Astrocyte of the hippocampus (primary cell): ENCODE data around the gene ADCY1.
"Not testable (repeated sequence)": the region's sequence is repeated elsewhere in the genome, so short reads cannot be mapped to it uniquely, and the experiment has no call there.

Source experiments
- DNase-seq: peaks from one replicate; pipeline ENCODE4 v3.0.0; 2011; ENCODE audit warnings: low read depth, low spot score

The ADCY1 gene

DNA sequence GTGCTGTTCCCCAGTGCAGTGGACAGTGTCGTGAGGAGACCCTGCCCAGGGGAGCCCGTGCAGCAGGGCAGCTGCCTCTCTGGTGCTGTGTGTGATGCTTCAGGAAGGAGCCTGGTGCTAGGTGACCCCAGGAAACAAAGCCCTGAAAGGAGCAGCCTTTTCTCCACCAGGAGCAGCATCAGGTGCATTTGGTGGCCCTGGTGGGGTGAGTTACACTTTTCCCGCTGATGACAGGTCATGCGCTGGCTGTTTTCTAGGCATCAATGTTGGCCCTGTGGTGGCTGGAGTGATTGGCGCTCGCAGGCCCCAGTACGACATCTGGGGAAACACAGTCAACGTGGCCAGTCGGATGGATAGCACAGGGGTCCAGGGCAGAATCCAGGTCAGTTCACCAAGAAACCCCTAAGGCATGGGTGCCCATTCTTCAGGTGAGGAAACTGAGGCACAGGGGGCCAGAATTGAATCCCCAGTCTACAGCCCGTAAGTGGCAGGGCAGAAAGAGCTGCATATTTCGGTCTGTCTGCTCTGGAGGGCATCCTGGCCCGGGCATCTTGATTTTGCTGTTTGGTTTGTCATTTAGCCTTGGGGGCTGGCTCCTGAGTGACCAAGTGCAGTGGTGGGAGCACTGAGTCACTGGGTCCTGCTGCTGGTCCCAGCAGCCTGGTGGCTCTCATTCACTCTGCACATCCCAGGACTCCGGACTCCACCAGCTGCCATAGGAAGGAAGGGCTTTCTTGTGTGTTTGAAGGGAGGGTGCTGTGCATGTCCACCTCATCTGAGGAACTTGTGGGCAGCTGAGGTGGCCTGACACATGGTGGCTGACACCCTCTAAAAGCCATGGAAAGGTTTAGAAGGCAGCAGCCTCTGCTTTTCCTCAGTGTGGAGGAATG lies 136.3 kb downstream of the ADCY1 start:
- no peak for DNase-seq

DNA sequence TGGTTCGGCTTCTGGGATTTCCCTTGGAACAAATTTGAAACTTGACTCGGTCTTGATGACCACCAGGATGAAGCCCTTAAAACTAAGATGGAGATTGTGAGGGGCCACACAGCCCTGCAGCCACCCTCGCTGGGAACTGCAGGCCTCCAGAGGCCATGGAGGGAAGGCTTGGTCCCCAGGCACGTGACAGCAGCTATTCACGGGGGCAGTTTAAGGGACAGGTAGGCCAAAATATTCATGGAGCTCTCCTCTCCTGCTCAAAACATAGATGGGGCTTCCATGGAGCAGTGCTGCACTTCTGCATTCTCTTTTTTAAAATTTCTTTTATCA lies 137.0 kb downstream of the ADCY1 start:
- DNase-seq: no peak

DNA sequence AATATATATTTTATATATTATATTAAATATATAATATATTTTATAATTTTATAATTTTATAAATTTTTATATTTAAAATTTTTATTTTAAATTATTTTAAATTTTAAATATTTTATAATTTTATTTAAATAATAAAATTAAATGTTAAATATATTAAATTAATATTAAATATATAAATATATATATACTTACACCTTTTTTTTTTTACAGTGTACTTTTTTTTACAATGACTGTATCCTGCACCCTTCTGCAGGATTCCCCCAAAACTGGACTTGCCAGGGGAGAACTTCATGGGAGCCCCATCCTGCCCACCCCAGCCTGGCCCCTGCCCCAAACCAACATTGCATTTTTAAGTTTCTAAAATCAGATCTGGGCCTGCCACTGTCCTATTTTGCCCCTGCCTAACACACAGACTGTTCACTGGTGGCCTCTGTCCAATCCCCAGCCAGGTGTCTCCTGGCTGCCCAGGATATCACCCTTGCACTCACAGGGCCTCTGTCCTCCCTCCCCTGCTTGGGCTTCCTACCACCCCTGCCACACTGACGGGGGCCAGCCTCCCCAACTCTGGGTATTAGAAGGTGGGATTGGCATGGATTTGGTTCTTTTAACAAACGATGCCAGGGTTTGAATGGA lies 138.0 kb downstream of the ADCY1 start:
- DNase-seq: no peak

DNA sequence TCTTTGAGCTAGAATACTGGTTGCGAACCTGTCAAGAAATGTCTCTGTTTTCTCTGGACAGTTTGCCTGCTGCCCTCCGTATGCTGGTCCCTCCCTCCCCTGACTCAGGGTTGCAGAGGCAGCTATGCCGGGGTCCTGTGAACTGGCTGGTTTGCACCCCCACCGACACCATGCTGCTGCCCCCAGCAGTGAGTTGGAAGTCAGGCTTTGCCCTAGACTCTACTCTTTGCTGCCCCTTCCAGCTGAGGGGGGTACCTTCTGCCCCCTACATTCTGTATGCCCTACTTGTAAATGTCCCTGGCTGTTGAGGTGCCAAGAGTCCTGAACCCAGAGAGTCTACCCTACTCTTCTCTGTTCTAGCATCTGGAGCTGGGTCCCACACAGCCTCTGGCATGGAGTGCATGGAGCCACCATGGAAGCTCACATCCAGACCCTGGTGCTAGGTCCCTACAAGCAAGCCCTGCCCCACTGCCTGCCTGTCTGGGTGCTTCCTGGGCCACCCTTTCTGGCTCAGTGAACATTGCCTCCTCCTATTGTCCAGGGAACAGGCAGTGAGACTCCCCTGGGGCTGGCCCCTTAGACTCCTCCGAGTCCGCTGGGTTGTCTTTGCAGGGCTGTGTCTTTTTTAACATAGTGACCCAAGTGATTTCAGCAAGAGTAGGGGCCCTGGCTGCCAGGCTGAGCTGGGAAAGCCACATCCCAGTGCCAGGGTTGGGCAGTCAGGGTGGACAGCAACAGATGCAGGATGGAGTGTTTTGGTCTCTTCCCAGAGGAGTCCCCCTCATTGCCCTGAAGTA lies 138.9 kb downstream of the ADCY1 start:
- no peak for DNase-seq

DNA sequence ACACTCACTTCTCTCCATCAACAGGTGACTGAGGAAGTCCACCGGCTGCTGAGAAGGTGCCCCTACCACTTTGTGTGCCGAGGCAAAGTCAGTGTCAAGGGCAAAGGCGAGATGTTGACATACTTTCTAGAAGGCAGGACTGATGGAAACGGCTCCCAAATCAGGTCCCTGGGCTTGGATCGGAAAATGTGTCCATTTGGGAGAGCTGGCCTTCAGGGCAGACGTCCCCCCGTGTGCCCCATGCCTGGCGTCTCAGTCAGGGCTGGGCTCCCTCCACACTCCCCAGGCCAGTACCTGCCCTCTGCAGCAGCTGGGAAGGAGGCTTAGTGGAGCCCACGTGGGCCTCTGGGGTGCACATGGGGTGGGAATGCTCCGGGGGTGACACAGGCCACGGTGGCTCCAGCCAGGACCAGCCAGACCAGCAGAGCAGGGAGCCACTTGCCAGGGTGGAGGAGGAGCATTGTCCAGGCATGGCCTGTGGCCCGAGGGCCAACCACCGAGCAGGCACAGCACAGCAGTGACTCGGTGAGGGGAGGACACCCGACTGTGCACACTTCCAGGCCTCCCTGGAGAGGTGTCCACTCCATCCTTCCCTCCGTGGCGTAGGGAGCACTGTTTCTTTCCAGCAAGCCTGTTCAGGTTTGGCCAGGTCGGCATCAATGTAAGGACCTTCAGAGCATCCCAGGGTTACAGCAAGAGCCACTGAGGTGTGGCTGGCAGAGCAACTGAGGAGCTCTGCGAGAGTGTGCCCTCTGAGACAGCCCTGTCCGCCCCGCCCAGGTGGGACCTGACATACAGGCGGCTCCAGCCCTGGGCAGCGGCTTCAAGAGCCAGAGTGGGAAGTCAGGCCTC lies 139.7 kb downstream of the ADCY1 start:
- no peak for DNase-seq

DNA sequence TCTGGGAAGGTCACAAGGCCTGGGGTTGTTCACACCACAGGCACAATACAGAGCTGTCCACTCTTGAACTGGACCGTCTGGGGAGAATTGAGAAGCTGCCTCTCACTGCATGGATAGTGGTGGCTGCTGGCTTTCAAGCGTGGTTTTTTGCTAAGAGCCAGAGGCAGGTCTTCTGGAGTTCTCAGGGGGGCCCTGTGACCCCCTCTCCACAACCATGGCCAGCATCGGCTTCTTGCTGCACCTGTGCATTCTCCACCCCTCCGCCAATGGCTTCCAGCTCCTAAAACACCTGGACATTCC lies 140.3 kb downstream of the ADCY1 start:
- DNase-seq: no peak

DNA sequence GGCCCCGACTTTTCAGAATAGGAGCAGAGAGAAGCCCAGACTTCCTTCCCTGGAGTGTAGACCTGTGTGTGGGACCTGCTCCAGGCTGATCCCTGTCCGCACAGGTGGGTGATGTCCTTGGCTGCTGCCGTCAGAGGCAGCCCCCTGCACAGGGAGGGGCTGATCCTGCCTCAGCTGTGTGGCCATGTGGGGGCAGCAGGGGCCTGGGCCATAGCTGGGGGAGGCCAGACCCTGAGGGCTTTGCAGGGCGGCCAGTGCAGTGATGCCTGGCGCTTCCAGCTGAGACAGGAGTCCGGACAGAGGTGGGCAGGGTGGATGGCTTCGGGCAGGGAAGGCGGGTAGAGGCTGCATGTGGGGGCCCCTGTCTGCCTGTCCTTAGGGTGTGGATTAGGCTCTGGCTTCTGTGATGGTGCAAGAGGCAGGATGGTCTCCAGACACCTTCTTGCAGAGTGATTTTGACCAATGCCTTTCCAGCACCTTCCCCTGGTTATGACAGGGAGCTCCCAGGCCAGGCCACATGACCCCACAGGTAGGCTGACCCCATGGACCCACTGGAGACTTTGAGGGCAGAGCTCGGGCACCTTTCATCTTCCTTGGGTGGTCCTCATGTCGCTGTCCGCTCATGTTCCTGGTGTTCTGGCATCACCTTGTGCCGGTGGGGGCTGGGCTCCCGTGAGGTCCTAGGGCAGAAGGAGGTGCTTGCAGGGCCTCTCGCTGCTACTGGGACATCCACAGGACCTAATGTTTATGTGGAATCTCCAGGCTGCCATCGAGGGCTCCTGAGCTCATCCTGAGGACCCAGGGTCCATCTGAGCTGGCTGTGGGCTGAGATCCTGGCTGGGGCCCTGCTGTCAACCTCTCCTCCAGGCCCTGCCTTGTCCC lies 141.5 kb downstream of the ADCY1 start:
- DNase-seq: no peak

DNA sequence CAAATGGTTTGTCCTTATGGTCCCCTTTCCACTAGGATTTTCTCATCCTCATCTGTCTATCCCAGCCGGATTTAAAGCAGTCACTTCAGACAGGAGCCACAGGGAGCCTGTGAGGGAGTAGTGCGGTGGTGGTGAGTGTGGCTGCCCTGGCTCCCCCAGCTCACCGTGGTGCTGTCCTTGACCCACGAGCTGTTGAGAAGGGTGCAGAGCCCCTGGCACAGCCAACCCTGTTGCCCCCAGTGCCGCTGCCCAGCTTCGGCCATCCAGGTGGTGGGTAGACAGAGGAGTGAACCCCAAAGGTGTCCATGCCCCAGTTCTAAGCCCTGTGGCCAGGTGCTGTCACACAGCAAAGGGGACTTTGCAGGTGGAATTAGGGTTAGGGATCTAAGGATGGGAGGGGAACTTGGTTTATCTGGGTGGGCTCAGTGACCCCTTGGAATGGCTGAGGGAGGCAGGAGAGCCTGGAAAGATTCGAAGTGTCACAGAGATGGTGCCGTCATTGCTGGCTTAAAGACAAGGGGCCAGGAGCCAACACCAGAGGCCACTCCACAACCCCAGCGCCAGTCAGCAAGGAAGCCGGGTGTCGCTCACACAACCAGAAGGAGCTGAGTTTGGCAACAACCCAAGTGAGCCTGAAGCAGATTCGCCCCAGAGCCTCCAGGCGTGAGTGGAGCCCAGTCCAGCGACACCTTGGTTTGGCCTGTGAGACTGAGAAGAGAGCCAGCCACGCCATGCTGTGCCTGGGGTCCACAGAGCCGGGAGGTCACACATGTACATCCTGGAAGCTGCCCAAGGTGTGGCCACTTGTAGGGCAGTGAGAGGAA lies 142.4 kb downstream of the ADCY1 start:
- DNase-seq: no peak

DNA sequence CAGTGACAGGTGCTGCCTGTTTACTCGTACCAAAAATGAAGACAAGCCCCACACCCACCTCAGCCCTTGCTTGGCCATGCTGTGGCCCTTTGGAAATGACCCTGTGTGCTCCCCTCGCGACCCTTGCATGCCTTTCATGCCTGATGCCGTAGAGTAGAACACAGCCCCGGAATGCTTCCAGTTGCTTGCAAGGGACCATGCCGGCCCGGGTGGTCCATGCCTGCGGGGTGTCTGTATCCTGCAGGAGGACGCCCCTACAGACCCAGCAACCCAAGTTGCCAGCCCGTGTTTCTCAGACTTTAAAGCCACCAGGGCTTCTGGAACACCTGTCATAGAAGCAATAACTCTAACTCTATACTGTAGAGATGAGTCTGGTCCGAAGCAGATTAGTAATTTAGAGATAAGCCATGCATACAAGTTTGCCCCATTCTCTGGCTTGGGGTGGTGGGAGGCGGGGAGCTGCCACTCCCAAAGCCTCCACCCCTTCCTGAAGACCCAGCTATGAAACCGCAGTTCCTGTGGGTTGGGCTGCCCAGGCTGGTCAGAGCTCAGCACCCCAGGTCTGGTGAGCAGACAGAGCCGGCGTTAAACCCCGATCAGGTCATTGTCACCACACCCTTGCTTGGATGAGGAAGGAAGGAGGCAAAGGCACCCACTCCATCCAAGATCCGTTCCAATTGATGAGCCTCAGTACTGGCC lies 143.5 kb downstream of the ADCY1 start:
- no peak for DNase-seq

DNA sequence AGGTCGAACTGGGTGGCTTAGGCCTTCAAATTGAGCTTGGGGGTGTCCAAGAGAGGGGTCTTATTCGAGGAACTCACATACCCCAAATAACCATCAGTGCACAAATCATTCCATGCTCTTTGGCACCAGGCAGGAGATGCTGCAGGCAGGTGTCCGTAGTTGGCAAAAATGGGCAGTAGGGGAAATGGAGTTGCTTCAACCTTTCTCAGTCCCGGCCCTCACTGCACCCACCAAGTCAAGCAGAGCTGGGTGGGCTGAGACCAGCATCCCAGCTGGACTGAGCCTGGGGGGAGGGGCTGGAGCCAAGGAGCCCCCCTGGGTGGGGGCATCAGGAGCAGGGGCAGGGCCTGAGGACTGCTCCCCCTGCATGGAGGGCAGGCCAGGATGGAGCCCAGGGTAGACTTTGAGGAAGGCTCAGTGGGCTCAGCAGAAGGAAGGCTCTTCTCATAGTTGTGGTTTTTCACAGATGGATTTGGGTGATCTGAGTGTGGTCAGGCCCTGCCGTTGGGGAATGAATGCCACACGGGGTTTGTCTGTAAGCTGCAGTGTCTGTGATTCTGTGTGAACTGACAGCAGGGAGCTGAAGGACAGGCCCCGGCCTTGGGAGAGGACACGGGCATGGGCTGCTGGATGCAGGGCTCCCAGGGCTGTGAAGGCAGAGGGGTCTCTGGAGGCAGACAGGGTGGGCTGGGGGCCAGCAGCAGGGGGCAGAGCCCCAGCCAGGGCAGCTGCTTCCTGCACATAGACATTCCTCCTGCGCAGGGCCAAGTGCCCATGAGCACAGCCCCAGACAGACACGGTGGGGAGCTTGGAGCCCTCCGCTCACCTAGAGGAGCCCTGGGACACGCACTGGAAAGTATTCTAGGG lies 144.5 kb downstream of the ADCY1 start:
- peak; percentile 34 for DNase-seq

DNA sequence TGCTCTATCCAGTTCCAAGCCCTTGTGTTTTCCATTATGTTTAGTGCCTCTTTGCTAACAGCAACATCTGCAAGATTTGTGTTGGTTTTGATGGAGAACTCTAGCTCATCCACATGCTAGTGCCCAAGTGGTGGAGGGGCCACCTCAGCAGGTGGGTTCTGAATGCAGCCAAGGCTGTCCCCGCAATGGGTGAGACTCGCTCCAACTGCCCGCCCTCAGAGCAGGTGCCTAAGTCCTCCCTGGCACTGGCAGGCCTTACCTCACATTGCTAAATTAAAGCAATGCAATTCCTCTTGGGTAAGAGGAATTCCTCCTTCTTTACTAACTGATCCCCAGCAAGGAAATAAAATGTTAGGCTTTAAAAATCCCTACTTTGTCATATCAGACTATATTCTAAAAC lies 146.8 kb downstream of the ADCY1 start:
- no peak for DNase-seq

DNA sequence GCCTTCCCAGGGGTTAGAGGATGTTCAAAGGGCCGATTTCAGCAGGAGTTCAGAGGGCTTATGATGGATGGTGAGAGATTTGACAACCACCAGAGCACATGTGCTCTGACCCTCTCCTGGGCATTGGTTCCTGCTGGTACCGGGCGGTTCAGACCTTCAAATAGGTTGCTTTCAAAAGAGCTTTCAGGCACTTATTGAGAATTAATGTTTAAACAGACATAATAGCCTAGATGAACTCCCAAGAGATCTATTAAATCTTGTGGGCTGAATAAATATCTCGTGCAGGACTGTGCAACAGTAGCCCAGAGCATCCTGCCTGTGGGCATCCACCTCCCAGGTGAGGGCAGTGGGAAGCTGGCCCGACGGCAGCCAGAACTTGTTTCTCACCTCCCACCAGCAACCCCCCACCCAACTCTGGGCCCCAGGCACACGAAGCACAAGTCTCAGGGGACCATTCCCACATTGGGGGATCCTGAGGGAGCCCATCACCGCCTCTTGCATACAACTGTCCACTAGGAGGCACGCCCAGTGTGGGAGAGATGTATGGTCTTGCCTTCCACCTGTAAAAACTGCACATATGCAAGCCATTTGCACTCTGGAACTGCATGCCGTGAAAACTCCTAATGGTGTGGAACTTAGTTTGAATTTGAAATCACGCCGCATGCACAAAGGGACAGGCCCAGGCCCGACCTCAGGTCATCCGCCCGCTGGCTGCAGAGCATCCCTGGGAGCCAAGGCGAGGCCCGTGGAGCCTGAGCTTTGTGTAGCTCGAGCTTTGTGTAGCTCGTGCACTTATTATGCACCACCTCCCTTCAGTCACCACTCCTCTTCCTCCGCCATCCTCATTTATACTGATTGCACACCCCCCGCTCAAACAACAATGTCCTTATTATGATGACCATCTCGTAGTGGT lies 147.8 kb downstream of the ADCY1 start:
- no peak for DNase-seq

DNA sequence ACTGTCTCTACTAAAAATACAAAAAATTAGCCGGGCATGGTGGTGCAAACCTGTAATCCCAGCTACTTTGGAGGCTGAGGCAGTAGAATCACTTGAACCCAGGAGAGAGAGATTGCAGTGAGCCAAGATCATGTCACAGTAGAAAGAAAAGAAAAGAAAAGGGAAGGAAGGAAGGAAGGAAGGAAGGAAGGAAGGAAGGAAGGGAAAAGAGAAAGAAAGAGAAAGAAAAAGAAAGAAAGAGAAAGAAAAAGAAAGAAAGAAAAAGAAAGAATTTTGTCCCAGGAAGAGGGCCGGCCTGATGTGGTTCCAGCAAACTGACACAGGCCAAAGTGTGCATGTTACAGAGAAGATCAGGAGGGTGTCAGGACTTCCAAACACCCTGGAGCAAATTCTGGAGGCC lies 151.1 kb downstream of the ADCY1 start:
- DNase-seq: not testable (repeated sequence)

DNA sequence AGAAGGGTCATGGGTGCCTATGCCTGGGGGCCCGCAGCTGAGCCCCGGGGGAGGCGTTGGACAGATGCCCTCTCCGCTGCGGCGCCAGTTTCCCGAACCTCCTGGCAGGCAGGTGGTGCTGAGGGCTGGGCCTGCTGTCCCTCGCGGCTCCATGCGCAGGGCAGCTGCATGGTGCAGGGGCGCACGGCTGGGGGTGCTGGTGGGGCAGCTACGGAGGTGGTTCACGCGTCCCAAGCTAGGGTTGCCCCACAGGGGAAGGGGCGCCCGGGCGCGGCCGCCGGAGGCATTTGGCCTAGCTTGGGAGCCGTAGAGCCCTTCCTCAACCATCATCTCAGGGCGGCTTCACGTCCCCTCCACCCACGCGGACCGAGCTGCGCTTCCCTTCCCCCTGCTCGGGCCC lies 152.7 kb downstream of the ADCY1 start:
- DNase-seq: no peak

DNA sequence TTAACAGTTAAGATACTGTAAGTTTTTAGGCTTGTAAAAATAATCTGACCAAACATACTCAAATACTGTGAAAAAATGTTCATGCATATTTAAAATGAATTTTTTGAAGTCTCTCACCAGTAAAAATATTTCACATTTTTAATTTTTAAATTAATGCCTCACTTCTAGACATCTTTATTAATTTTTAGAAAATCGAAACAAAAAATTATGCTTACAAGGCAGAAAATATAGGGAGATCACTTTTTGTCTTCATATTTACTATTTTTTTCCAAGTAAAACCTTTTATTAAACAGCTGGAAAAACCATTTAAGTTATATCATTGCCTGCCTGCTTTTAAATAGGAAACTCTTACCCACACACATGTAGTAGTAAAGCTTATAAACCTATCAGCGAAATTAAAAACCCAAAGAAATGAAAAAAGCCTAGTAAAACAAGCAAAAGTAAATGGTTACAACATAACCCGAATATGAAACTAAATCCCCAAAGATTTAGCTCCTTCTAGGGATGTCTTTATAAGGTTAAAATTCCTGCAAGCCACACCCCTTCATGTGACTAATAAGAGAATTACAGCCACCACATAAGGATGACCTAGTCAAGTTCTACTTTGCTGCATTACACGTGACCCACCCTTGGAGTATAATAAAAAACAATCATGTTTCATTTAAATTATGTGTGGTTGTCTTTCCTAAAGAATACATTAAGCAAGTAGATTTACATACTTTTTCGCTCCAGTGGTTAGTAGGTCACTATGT lies 157.7 kb downstream of the ADCY1 start:
- peak; percentile 24 for DNase-seq

DNA sequence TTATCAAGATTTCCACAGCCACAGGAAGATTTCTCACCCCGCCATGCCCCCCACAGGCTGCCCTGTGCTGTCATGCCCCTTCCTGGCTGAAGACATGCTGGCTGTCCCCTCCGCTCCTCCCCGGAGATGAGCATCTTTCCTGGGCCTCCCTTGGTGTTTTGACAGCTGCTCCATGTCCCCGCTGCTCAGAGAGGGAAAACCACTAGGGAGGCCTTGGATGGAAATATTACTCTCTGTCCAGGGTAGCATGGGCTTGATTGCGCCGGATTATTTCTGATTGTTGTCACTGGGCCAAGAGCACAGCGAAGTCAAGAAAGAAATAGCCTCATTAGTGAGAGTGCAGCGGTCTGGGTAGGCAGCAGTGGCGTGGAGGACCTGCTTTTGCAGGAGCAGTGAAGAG lies 164.8 kb downstream of the ADCY1 start:
- not testable (repeated sequence) for DNase-seq

DNA sequence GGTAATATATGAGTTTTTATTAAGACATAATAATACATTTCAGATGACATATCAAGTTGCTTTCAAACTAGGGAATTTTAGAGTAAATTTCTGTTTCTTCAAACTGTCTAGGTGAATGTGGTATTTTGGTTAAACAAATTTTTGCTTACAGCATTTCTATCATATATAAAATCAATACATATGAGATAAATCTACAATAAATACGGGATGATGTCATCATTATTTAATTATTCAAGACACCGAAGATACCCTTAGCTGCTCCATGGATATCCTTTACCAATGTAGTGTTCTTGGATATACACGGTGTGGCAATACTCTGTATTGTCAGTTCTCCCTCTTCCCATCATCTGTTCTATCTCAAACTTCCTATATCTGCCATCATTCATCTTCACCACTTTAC lies 166.4 kb downstream of the ADCY1 start:
- DNase-seq: not testable (repeated sequence)
